HEK293 (cell line): Measurements from ENCODE around the gene CANX.

ENCODE experiments used
- CTCF ChIA-PET: fragments of 350-600 bp; formaldehyde crosslinking; extraction: SDS; loops from one replicate; lab custom pipeline; 2021; ENCODE audit warnings: antibody characterized with exemption; lab: Yijun Ruan, JAX
- POLR2A ChIA-PET: fragments of 300-600 bp; formaldehyde crosslinking; extraction: SDS; loops from one replicate; lab custom pipeline; 2020; ENCODE audit warnings: antibody characterized with exemption, inconsistent platforms; lab: Yijun Ruan, JAX
- H3K27ac ChIP-seq: fragments of 200-500 bp; sonication (Bioruptor generic); 2 replicates; pipeline ENCODE4 v1.5.1; 2014; ENCODE audit warnings: low read depth, low read length, control low read depth, inconsistent platforms; ENCODE audit errors: extremely low read depth
- H3K36me3 ChIP-seq, 2 experiments: fragments of 200-500 bp in 1 of 2; sonication (Bioruptor generic) in 1 of 2; 1 replicate in 1 of 2; 2 replicates in 1 of 2; pipeline ENCODE4 v1.5.1; 2014 to 2017; ENCODE audit warnings: inconsistent platforms in 2 of 2, low read length in 2 of 2; ENCODE audit not compliant: control insufficient read depth in 2 of 2, insufficient read depth in 1 of 2
- H3K4me1 ChIP-seq: fragments of 200-500 bp; sonication (Bioruptor generic); 2 replicates; pipeline ENCODE4 v1.5.1; 2014; ENCODE audit warnings: mild to moderate bottlenecking, low read length, inconsistent platforms; ENCODE audit not compliant: control insufficient read depth, insufficient read depth
- H3K4me3 ChIP-seq: 2 replicates; pipeline ENCODE4 v1.5.1; 2011; ENCODE audit warnings: low read depth, mild to moderate bottlenecking, control low read depth, low read length, moderate library complexity
- H3K9me3 ChIP-seq: fragments of 200-500 bp; sonication (Bioruptor generic); 2 replicates; pipeline ENCODE4 v1.5.1; 2014; ENCODE audit warnings: low read depth, low read length, inconsistent platforms; ENCODE audit not compliant: control insufficient read depth, insufficient read depth
- GLIS1 ChIP-seq: fragments of 450-650 bp; formaldehyde crosslinking; IDR thresholded peaks from 2 replicates; pipeline ENCODE4 v1.5.1; 2016; ENCODE audit warnings: missing biosample characterization, missing genetic modification characterization
- MYNN ChIP-seq: fragments of 450-650 bp; formaldehyde crosslinking; IDR thresholded peaks from 2 replicates; pipeline ENCODE4 v1.5.1; 2016; ENCODE audit warnings: missing biosample characterization, missing genetic modification characterization, borderline replicate concordance
- TSHZ1 ChIP-seq: fragments of 450-650 bp; formaldehyde crosslinking; IDR thresholded peaks from 2 replicates; pipeline ENCODE4 v1.5.1; 2016; ENCODE audit warnings: missing biosample characterization, missing genetic modification characterization, borderline replicate concordance
- YY1 ChIP-seq: fragments of 450-650 bp; formaldehyde crosslinking; IDR thresholded peaks from 2 replicates; pipeline ENCODE4 v1.5.1; 2018; ENCODE audit warnings: missing biosample characterization, missing genetic modification characterization
- YY2 ChIP-seq: fragments of 450-650 bp; formaldehyde crosslinking; IDR thresholded peaks from 2 replicates; pipeline ENCODE4 v1.5.1; 2016; ENCODE audit warnings: missing biosample characterization, missing genetic modification characterization
- ZBTB26 ChIP-seq: fragments of 450-650 bp; formaldehyde crosslinking; optimal IDR thresholded peaks from 2 replicates; pipeline ENCODE3; 2016; ENCODE audit warnings: missing biosample characterization, mild to moderate bottlenecking, missing genetic modification characterization
- ZBTB7A ChIP-seq: fragments of 450-650 bp; formaldehyde crosslinking; IDR thresholded peaks from 2 replicates; pipeline ENCODE4 v1.5.1; 2016; ENCODE audit warnings: low read depth, missing biosample characterization, missing genetic modification characterization
- ZBTB8A ChIP-seq: fragments of 450-650 bp; formaldehyde crosslinking; IDR thresholded peaks from 2 replicates; pipeline ENCODE4 v1.5.1; 2016; ENCODE audit warnings: missing biosample characterization, missing genetic modification characterization
- ZFHX2 ChIP-seq: fragments of 450-650 bp; formaldehyde crosslinking; conservative IDR thresholded peaks from 2 replicates; pipeline ENCODE4 v1.5.1; 2016; ENCODE audit warnings: missing biosample characterization, missing genetic modification characterization
- ZNF10 ChIP-seq: fragments of 450-650 bp; formaldehyde crosslinking; IDR thresholded peaks from 2 replicates; pipeline ENCODE4 v1.5.1; 2017; ENCODE audit warnings: missing biosample characterization, missing genetic modification characterization
- ZNF302 ChIP-seq: fragments of 450-650 bp; formaldehyde crosslinking; IDR thresholded peaks from 2 replicates; pipeline ENCODE4 v1.5.1; 2016; ENCODE audit warnings: missing biosample characterization, missing genetic modification characterization, low read depth
- ZNF335 ChIP-seq: fragments of 450-650 bp; formaldehyde crosslinking; conservative IDR thresholded peaks from 2 replicates; pipeline ENCODE4 v1.5.1; 2016; ENCODE audit warnings: missing biosample characterization, missing genetic modification characterization
- ZNF362 ChIP-seq: fragments of 450-650 bp; formaldehyde crosslinking; IDR thresholded peaks from 2 replicates; pipeline ENCODE4 v1.5.1; 2016; ENCODE audit warnings: missing biosample characterization, missing genetic modification characterization
- ZNF433 ChIP-seq: fragments of 450-650 bp; formaldehyde crosslinking; IDR thresholded peaks from 2 replicates; pipeline ENCODE4 v1.5.1; 2016; ENCODE audit warnings: missing biosample characterization, missing genetic modification characterization, low read depth
- ZNF600 ChIP-seq: fragments of 450-650 bp; formaldehyde crosslinking; IDR thresholded peaks from 2 replicates; pipeline ENCODE4 v1.5.1; 2016; ENCODE audit warnings: missing biosample characterization, missing genetic modification characterization
- ZNF654 ChIP-seq: fragments of 450-650 bp; formaldehyde crosslinking; IDR thresholded peaks from 2 replicates; pipeline ENCODE4 v1.5.1; 2016; ENCODE audit warnings: low read depth, missing biosample characterization, missing genetic modification characterization
- ZNF785 ChIP-seq: fragments of 450-650 bp; formaldehyde crosslinking; IDR thresholded peaks from 2 replicates; pipeline ENCODE4 v1.5.1; 2016; ENCODE audit warnings: missing biosample characterization, missing genetic modification characterization
- TF ChIP-seq, protein P1 (sequence below): sonication (generic); formaldehyde crosslinking; IDR thresholded peaks from 2 replicates; pipeline ENCODE4 v1.8.1; 2022; ENCODE audit warnings: mild to moderate bottlenecking, moderate library complexity, missing genetic modification reagents
- TF ChIP-seq, protein P2 (sequence below): fragments of 450-650 bp; formaldehyde crosslinking; IDR thresholded peaks from 2 replicates; pipeline ENCODE4 v1.5.1; 2016; ENCODE audit warnings: missing biosample characterization, missing genetic modification characterization
- TF ChIP-seq, protein P3 (sequence below): fragments of 450-650 bp; formaldehyde crosslinking; conservative IDR thresholded peaks from 2 replicates; pipeline ENCODE4 v1.5.1; 2016; ENCODE audit warnings: low read depth, missing biosample characterization, missing genetic modification characterization

The CANX gene

DNA sequence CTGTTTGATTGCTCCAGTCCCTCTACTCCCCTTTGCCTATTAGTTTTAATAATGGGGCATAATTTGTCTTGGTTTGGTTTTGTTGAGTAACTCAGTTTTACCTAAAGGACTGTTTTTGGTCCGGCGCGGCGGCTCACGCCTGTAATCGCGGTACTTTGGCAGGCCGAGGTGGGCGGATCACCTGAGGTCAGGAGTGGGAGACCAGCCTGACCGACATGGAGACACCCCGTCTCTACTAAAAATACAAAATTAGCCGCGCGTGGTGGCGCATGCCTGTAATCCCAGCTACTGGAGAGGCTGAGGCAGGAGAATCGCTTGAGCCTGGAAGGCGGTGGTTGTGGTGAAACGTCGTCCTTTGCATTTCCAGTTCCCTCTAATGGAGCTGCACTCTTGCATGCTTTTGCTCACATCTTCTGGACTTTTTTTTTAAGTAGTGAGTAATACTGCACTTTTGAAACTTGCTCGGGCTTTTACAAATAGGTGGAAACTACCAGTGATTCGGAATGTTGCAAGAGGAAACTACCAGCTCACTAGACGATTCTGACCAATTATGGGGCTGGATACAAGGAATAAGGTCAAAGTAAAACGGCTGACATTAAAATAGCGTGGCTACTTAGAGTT, 33.1 kb downstream of the CANX start (continued):
- peak; percentile 82 for TF ChIP-seq ZNF600 (tag by site-specific recombination)
- TF ChIP-seq ZBTB7A, result no peak
- no peak for TF ChIP-seq MYNN (tag by site-specific recombination)
- no peak for TF ChIP-seq ZBTB26 (tag by site-specific recombination)
- TF ChIP-seq, all 188 proteins: peak for 10

DNA sequence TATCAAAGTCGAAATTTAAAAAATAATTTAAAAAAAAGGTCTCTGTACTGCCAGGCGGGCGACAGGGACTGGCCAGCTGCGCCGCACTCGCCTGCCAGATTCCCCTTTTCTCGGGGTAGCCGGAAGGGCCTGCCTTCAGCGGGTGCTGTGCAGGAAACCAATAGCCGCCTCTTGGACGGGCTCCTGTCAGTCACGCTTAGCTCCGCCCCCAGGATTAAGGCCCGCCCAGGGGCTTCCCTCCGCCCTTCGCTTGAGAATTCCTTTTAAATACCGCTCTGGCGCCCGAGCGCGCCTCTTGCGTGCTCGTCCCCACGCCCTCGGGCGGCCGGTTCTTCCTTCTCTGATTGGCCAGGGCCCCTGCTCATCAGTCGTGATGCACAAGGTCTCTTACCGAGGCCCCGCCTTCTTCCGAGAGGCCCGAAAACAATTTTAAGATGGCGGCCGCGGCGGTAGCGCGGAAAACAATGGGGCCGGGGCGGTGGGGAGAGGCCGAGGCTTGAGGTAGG, 33.7 kb downstream of the CANX start, which contains the start of gene MAML1:
TSS of gene MAML1 (plus strand) at position 411 of the 506 bp plus-strand sequence. CDS start 291 bp downstream, outside the sequence.
- H3K36me3 ChIP-seq, result peaks cover 26 to 43% of the 10 kb centered on the region in 2 experiments
- peak within 1 kb of the TSS; percentile 97 for H3K27ac ChIP-seq
- no peaks in the 10 kb centered on the region for H3K9me3 ChIP-seq
- CTCF ChIA-PET, result interaction anchor here (0.7 to 0.8 kb wide), 2 partner anchors 30 to 667 kb away, joined by 3 read pairs; no protein-coding TSS in a partner anchor
- H3K4me1 ChIP-seq, result peaks cover 8% of the 10 kb centered on the region
- POLR2A ChIA-PET, result interaction anchor here (0.5 to 2.9 kb wide), 17 partner anchors 9 to 879 kb away, joined by 3 to 16 read pairs (median 4); partner anchors contain the start of genes HNRNPH1 and SQSTM1
- H3K4me3 ChIP-seq, result peak within 1 kb of the TSS; percentile 92
- no peak for TF ChIP-seq ZNF654 (tag by site-specific recombination)
- TF ChIP-seq, protein P1, sequence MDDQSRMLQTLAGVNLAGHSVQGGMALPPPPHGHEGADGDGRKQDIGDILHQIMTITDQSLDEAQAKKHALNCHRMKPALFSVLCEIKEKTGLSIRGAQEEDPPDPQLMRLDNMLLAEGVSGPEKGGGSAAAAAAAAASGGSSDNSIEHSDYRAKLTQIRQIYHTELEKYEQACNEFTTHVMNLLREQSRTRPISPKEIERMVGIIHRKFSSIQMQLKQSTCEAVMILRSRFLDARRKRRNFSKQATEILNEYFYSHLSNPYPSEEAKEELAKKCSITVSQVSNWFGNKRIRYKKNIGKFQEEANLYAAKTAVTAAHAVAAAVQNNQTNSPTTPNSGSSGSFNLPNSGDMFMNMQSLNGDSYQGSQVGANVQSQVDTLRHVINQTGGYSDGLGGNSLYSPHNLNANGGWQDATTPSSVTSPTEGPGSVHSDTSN, result peak; percentile 92; the same call in 1 of the 2 replicates
- TF ChIP-seq TSHZ1, result peak; percentile 39; the same call in 1 of the 2 replicates
- peak; percentile 88 for TF ChIP-seq ZBTB26 (tag by site-specific recombination)
- TF ChIP-seq ZFHX2 (tag by site-specific recombination), result 0 out of 2 replicates have a peak, but pooled peaks have one; percentile 8
- TF ChIP-seq ZNF335, result peak; percentile 69
- TF ChIP-seq ZNF302 (tag by site-specific recombination), result no peak
- TF ChIP-seq, protein P2, sequence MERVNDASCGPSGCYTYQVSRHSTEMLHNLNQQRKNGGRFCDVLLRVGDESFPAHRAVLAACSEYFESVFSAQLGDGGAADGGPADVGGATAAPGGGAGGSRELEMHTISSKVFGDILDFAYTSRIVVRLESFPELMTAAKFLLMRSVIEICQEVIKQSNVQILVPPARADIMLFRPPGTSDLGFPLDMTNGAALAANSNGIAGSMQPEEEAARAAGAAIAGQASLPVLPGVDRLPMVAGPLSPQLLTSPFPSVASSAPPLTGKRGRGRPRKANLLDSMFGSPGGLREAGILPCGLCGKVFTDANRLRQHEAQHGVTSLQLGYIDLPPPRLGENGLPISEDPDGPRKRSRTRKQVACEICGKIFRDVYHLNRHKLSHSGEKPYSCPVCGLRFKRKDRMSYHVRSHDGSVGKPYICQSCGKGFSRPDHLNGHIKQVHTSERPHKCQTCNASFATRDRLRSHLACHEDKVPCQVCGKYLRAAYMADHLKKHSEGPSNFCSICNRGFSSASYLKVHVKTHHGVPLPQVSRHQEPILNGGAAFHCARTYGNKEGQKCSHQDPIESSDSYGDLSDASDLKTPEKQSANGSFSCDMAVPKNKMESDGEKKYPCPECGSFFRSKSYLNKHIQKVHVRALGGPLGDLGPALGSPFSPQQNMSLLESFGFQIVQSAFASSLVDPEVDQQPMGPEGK (tag by site-specific recombination), result 0 out of 2 replicates have a peak, but pooled peaks have one; percentile 22
- TF ChIP-seq YY2 (tag by site-specific recombination), result peak; percentile 70; the same call in 1 of the 2 replicates
- TF ChIP-seq, protein P3, sequence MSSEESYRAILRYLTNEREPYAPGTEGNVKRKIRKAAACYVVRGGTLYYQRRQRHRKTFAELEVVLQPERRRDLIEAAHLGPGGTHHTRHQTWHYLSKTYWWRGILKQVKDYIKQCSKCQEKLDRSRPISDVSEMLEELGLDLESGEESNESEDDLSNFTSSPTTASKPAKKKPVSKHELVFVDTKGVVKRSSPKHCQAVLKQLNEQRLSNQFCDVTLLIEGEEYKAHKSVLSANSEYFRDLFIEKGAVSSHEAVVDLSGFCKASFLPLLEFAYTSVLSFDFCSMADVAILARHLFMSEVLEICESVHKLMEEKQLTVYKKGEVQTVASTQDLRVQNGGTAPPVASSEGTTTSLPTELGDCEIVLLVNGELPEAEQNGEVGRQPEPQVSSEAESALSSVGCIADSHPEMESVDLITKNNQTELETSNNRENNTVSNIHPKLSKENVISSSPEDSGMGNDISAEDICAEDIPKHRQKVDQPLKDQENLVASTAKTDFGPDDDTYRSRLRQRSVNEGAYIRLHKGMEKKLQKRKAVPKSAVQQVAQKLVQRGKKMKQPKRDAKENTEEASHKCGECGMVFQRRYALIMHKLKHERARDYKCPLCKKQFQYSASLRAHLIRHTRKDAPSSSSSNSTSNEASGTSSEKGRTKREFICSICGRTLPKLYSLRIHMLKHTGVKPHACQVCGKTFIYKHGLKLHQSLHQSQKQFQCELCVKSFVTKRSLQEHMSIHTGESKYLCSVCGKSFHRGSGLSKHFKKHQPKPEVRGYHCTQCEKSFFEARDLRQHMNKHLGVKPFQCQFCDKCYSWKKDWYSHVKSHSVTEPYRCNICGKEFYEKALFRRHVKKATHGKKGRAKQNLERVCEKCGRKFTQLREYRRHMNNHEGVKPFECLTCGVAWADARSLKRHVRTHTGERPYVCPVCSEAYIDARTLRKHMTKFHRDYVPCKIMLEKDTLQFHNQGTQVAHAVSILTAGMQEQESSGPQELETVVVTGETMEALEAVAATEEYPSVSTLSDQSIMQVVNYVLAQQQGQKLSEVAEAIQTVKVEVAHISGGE (tag by site-specific recombination), result 0 out of 2 replicates have a peak, but pooled peaks have one; percentile 46
- TF ChIP-seq ZNF362 (tag by site-specific recombination), result no peak
- TF ChIP-seq ZNF785 (tag by site-specific recombination), result no peak
- TF ChIP-seq YY1 (tag by site-specific recombination), result peak; percentile 84
- peak; percentile 22; the same call in 1 of the 2 replicates for TF ChIP-seq GLIS1
- peak; percentile 99 for TF ChIP-seq ZNF10
- TF ChIP-seq ZNF433, result no peak
- TF ChIP-seq ZBTB8A (tag by site-specific recombination), result peak; percentile 97
